HCT116 (cell line): Measurements from ENCODE around the gene SDF2L1. TPM values are rescaled to one million over a fixed set of nuclear protein-coding genes. Genes with fewer than 3 reads are reported as not detected.

ENCODE experiments used
- ATAC-seq: fragments of 200-7000 bp; cut with Tn5 transposase; 2 replicates; pipeline ENCODE4 v1.9.1; 2020; ENCODE audit warnings: mild to moderate bottlenecking, moderate library complexity
- BruUV-seq: library from RNA; stranded (reverse); fragments of 400-500 nt; replicated peaks from 2 replicates; lab custom pipeline; 2021; lab: Mats Ljungman, UMichigan
- CTCF ChIA-PET: fragments of 300-600 bp; sonication (Branson Sonifier 250); formaldehyde crosslinking; loops from one replicate; lab custom pipeline; 2021; ENCODE audit warnings: antibody characterized with exemption; lab: Charles Lee
- POLR2A ChIA-PET: fragments of 300-600, 350-600 bp; sonication (Branson Sonifier 250); formaldehyde crosslinking; loops from one replicate; lab custom pipeline; 2021; ENCODE audit warnings: antibody characterized with exemption; lab: Charles Lee
- RAD21 ChIA-PET, 2 experiments: fragments of 300-600 bp; sonication (Branson Sonifier 250); formaldehyde crosslinking; loops; one replicate each; lab custom pipeline; 2023; ENCODE audit warnings: low total read pairs in 2 of 2; ENCODE audit not compliant: uncharacterized antibody in 2 of 2, unreplicated experiment in 2 of 2, low non-redundant PET in 1 of 2; lab: Charles Lee
- DNase-seq: peaks from one replicate; pipeline ENCODE4 v3.0.0-alpha.2; 2010; ENCODE audit warnings: low read depth, low spot score
- H2AFZ ChIP-seq: fragments of 200-600 bp; shearing (Covaris generic), sonication (generic); 2 replicates; pipeline ENCODE4 v1.6.1; 2017; ENCODE audit warnings: low read depth, mixed run types, mixed read lengths, antibody characterized with exemption, low read length; ENCODE audit not compliant: poor library complexity, severe bottlenecking
- H3K27ac ChIP-seq: 2 replicates; pipeline ENCODE4 v1.5.1; 2012; ENCODE audit warnings: low read depth, low read length
- H3K27me3 ChIP-seq: fragments of 200-600 bp; sonication (generic); 2 replicates; pipeline ENCODE4 v1.6.1; 2016; ENCODE audit warnings: mixed run types, low read length, mixed read lengths; ENCODE audit not compliant: insufficient read depth
- H3K36me3 ChIP-seq, 2 experiments: fragments of 200-500 bp in 1 of 2; fragments of 200-600 bp in 1 of 2; sonication (Bioruptor generic) in 1 of 2; sonication (generic) in 1 of 2; 2 replicates each; pipeline versions ENCODE4 v1.5.1 to v1.6.1; 2014 to 2016; ENCODE audit warnings: low read length in 2 of 2, inconsistent platforms in 1 of 2, mixed read lengths in 1 of 2, mixed run types in 1 of 2; ENCODE audit not compliant: insufficient read depth in 2 of 2, control insufficient read depth in 1 of 2
- H3K4me1 ChIP-seq, 2 experiments: fragments of 200-600 bp in 1 of 2; sonication (generic) in 1 of 2; 2 replicates each; pipeline versions ENCODE4 v1.5.1 to v1.6.1; 2012 to 2017; ENCODE audit warnings: low read length in 2 of 2, inconsistent platforms in 1 of 2, mild to moderate bottlenecking in 1 of 2, mixed read lengths in 1 of 2, mixed run types in 1 of 2, moderate library complexity in 1 of 2; ENCODE audit not compliant: insufficient read depth in 2 of 2, control insufficient read depth in 1 of 2
- H3K4me2 ChIP-seq: fragments of 200-600 bp; sonication (generic); 2 replicates; pipeline ENCODE4 v1.6.1; 2017; ENCODE audit warnings: mixed run types, low read length, mixed read lengths
- H3K4me3 ChIP-seq, 2 experiments: fragments of 200-600 bp in 1 of 2; sonication (generic) in 1 of 2; replicated peaks in 1 of 2; 2 replicates each; pipeline ENCODE4 v1.5.1; 2011 to 2016; ENCODE audit warnings: low read length in 2 of 2, control low read depth in 1 of 2, low read depth in 1 of 2, mild to moderate bottlenecking in 1 of 2, mixed read lengths in 1 of 2, mixed run types in 1 of 2
- H3K79me2 ChIP-seq: fragments of 200-600 bp; sonication (generic); 2 replicates; pipeline ENCODE4 v1.6.1; 2017; ENCODE audit warnings: mild to moderate bottlenecking, mixed run types, low read length, moderate library complexity, mixed read lengths; ENCODE audit not compliant: insufficient read depth
- H3K9ac ChIP-seq: fragments of 200-600 bp; sonication (generic); 2 replicates; pipeline ENCODE4 v1.6.1; 2016; ENCODE audit warnings: low read length, mixed read lengths
- H3K9me2 ChIP-seq: fragments of 200-600 bp; sonication (generic), shearing (Covaris generic); 2 replicates; pipeline ENCODE4 v1.6.1; 2017; ENCODE audit warnings: mixed run types, mild to moderate bottlenecking, moderate library complexity; ENCODE audit not compliant: insufficient read depth
- H3K9me3 ChIP-seq, 2 experiments: fragments of 200-500 bp in 1 of 2; fragments of 200-600 bp in 1 of 2; sonication (Bioruptor generic) in 1 of 2; sonication (generic) in 1 of 2; 2 replicates each; pipeline ENCODE4 v1.6.1; 2014 to 2017; ENCODE audit warnings: low read length in 2 of 2, mixed read lengths in 2 of 2, inconsistent platforms in 1 of 2, low read depth in 1 of 2, mild to moderate bottlenecking in 1 of 2, mixed run types in 1 of 2, moderate library complexity in 1 of 2; ENCODE audit not compliant: control insufficient read depth in 1 of 2, insufficient read depth in 1 of 2
- H4K20me1 ChIP-seq: fragments of 200-600 bp; sonication (generic), shearing (Covaris generic); 2 replicates; pipeline ENCODE4 v1.6.1; 2017; ENCODE audit warnings: mixed run types, mild to moderate bottlenecking, moderate library complexity; ENCODE audit not compliant: insufficient read depth
- CBX3 ChIP-seq: IDR thresholded peaks from 2 replicates; pipeline ENCODE4 v1.6.1; 2012; ENCODE audit warnings: low read depth
- CEBPB ChIP-seq: IDR thresholded peaks from 2 replicates; pipeline ENCODE4 v1.6.1; 2012; ENCODE audit warnings: low read depth
- EGR1 ChIP-seq: IDR thresholded peaks from 2 replicates; pipeline ENCODE4 v1.6.1; 2012; ENCODE audit warnings: low read depth
- FOSL1 ChIP-seq: IDR thresholded peaks from 2 replicates; pipeline ENCODE4 v1.6.1; 2012; ENCODE audit warnings: low read depth
- RAD21 ChIP-seq: IDR thresholded peaks from 2 replicates; pipeline ENCODE4 v1.6.1; 2012; ENCODE audit warnings: low read depth, mild to moderate bottlenecking
- SIN3A ChIP-seq: IDR thresholded peaks from 2 replicates; pipeline ENCODE4 v1.6.1; 2012; ENCODE audit warnings: low read depth
- SRF ChIP-seq: IDR thresholded peaks from 2 replicates; pipeline ENCODE4 v1.6.1; 2012; ENCODE audit warnings: low read depth
- TCF7L2 ChIP-seq: IDR thresholded peaks from 2 replicates; pipeline ENCODE4 v1.7.0; 2011; ENCODE audit warnings: borderline replicate concordance, inconsistent platforms; ENCODE audit not compliant: insufficient read depth, insufficient read length; ENCODE audit errors: extremely low read depth
- ZFX ChIP-seq: fragments of 450-650 bp; IDR thresholded peaks from 2 replicates; pipeline ENCODE4 v1.6.1; 2017
- ZNF274 ChIP-seq: fragments of 200-500 bp; sonication (Bioruptor generic); IDR thresholded peaks from 2 replicates; pipeline ENCODE4 v1.6.1; 2014; ENCODE audit warnings: mild to moderate bottlenecking, low read depth, low read length, inconsistent platforms
- intact Hi-C: fragments of 100-400 bp; cut with micrococcal nuclease; formaldehyde crosslinking; loops from 2 replicates; pipeline ENCODE4 v1.10.0; 2022
- total RNA-seq: library from RNA; stranded (reverse); gene quantifications from one replicate; pipeline ENCODE4 v1.2.1, GENCODE V29; 2021; ENCODE audit not compliant: unreplicated experiment
- TF ChIP-seq, protein P1 (sequence below): IDR thresholded peaks from 2 replicates; pipeline ENCODE4 v1.6.1; 2012; ENCODE audit warnings: low read depth
- TF ChIP-seq, protein P2 (sequence below): IDR thresholded peaks from 2 replicates; pipeline ENCODE4 v1.6.1; 2012
- TF ChIP-seq, protein P3 (sequence below): IDR thresholded peaks from 2 replicates; pipeline ENCODE4 v1.6.1; 2012
- TF ChIP-seq, protein P4 (sequence below), 3 experiments: fragments of 200-600 bp in 1 of 3; sonication (generic) in 1 of 3; IDR thresholded peaks in 2 of 3; conservative IDR thresholded peaks in 1 of 3; 2 replicates each; pipeline ENCODE4 v1.5.1; 2012 to 2017; ENCODE audit warnings: low read depth in 2 of 3, low read length in 2 of 3, antibody characterized with exemption in 1 of 3, borderline replicate concordance in 1 of 3, control low read depth in 1 of 3, mild to moderate bottlenecking in 1 of 3, mixed read lengths in 1 of 3, mixed run types in 1 of 3, moderate library complexity in 1 of 3; ENCODE audit not compliant: insufficient read depth in 1 of 3
- TF ChIP-seq, protein P5 (sequence below): IDR thresholded peaks from 2 replicates; pipeline ENCODE4 v1.6.1; 2011; ENCODE audit warnings: mild to moderate bottlenecking, low read length, moderate library complexity; ENCODE audit not compliant: insufficient replicate concordance; ENCODE audit errors: extremely low read depth

Gene SDF2L1
- total RNA-seq, 1 experiment from 2014 or later, result 86.2 TPM

GRCh38 chr22:21612858-21613257 lies 29.2 kb upstream of the SDF2L1 start (continued):
- TF ChIP-seq, protein P1, sequence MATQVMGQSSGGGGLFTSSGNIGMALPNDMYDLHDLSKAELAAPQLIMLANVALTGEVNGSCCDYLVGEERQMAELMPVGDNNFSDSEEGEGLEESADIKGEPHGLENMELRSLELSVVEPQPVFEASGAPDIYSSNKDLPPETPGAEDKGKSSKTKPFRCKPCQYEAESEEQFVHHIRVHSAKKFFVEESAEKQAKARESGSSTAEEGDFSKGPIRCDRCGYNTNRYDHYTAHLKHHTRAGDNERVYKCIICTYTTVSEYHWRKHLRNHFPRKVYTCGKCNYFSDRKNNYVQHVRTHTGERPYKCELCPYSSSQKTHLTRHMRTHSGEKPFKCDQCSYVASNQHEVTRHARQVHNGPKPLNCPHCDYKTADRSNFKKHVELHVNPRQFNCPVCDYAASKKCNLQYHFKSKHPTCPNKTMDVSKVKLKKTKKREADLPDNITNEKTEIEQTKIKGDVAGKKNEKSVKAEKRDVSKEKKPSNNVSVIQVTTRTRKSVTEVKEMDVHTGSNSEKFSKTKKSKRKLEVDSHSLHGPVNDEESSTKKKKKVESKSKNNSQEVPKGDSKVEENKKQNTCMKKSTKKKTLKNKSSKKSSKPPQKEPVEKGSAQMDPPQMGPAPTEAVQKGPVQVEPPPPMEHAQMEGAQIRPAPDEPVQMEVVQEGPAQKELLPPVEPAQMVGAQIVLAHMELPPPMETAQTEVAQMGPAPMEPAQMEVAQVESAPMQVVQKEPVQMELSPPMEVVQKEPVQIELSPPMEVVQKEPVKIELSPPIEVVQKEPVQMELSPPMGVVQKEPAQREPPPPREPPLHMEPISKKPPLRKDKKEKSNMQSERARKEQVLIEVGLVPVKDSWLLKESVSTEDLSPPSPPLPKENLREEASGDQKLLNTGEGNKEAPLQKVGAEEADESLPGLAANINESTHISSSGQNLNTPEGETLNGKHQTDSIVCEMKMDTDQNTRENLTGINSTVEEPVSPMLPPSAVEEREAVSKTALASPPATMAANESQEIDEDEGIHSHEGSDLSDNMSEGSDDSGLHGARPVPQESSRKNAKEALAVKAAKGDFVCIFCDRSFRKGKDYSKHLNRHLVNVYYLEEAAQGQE, result no peak
- TF ChIP-seq, protein P2, sequence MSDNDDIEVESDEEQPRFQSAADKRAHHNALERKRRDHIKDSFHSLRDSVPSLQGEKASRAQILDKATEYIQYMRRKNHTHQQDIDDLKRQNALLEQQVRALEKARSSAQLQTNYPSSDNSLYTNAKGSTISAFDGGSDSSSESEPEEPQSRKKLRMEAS, result no peak
- no peak for TF ChIP-seq SRF

DNA sequence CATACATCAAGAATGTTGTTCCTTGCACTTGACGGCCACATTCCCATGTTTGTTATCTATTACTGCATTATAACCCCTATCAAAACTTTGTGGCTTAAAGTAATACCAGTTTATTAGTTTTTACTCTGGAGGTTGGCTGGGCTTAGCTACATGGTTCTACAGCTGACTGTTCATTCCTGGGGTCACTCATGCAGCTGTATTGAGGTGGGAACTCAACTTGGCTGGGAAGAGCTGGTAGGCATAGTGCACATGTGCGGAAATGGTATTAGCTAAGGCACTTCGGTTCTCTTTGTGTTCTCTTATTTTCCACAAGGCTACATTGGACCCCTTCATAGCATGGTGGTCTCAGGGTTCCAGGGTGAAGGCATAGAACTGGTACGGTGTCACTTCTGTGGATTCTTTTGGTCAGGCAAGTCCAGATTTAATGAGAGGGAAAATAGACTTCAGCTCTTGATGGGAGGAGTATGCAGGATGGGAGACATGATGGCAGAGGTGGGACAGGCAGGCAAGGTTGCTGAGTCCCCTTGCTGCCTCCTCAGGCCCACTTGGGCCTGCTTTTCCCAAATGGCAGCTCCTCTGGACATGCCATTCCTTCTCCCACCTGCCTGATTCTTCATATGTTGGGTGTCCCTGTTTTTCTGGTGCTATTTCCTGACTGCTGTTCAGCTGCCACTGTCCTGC lies 28.4 kb upstream of the SDF2L1 start:
- Histone ChIP-seq H2AFZ (no peak overlapping the region), H3K27me3 (no peaks in the 10 kb centered on the region), H4K20me1 (peaks cover 14% of the 10 kb centered on the region; the same call in 1 of the 2 replicates), H3K9me3 (no peaks in the 10 kb centered on the region), H3K4me2 (no peak overlapping the region), H3K9ac (no peak overlapping the region), H3K36me3 (peaks cover 13 to 31% of the 10 kb centered on the region in 2 experiments), H3K4me3 (no peak overlapping the region), H3K27ac (no peak overlapping the region), H3K9me2 (no peaks in the 10 kb centered on the region), H3K4me1 (peaks cover 0 to under 1% of the 10 kb centered on the region in 2 experiments; a peak in 2 of 4 replicates), H3K79me2 (peaks cover 93% of the 10 kb centered on the region)
- CTCF ChIA-PET, result interaction anchor here (0.6 kb wide), 1 partner anchor 17 kb away, joined by 3 read pairs; no protein-coding TSS in a partner anchor
- BruUV-seq, result no TSS peak
- intact Hi-C loops, result no loop called here
- no peak for ATAC-seq
- RAD21 ChIA-PET, result interaction anchor here in 1 of 2 experiments (0.7 kb wide), 1 partner anchor 549 kb away, joined by 4 read pairs; no protein-coding TSS in a partner anchor
- no peak for DNase-seq
- POLR2A ChIA-PET, result interaction anchor here (0.8 to 1.0 kb wide), 2 partner anchors 15 to 27 kb away, joined by 3 read pairs; no protein-coding TSS in a partner anchor
- no peak for TF ChIP-seq ZNF274
- TF ChIP-seq CBX3, result no peak
- no peak for TF ChIP-seq SIN3A
- TF ChIP-seq EGR1, result no peak
- no peak for TF ChIP-seq CEBPB
- TF ChIP-seq, protein P3, sequence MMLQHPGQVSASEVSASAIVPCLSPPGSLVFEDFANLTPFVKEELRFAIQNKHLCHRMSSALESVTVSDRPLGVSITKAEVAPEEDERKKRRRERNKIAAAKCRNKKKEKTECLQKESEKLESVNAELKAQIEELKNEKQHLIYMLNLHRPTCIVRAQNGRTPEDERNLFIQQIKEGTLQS, result no peak
- TF ChIP-seq, protein P4, sequence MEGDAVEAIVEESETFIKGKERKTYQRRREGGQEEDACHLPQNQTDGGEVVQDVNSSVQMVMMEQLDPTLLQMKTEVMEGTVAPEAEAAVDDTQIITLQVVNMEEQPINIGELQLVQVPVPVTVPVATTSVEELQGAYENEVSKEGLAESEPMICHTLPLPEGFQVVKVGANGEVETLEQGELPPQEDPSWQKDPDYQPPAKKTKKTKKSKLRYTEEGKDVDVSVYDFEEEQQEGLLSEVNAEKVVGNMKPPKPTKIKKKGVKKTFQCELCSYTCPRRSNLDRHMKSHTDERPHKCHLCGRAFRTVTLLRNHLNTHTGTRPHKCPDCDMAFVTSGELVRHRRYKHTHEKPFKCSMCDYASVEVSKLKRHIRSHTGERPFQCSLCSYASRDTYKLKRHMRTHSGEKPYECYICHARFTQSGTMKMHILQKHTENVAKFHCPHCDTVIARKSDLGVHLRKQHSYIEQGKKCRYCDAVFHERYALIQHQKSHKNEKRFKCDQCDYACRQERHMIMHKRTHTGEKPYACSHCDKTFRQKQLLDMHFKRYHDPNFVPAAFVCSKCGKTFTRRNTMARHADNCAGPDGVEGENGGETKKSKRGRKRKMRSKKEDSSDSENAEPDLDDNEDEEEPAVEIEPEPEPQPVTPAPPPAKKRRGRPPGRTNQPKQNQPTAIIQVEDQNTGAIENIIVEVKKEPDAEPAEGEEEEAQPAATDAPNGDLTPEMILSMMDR (IDR thresholded peaks at IDR 0.05 in 2 of 3, conservative IDR thresholded peaks at IDR 0.05 in 1 of 3; ENCODE audit: borderline replicate concordance in 1 of 3, insufficient read depth in 1 of 3, low read depth in 2 of 3, low read length in 2 of 3), result no peak
- no peak for TF ChIP-seq TCF7L2
- no peak for TF ChIP-seq FOSL1
- no peak for TF ChIP-seq SRF
- no peak for TF ChIP-seq RAD21
- TF ChIP-seq, protein P5, sequence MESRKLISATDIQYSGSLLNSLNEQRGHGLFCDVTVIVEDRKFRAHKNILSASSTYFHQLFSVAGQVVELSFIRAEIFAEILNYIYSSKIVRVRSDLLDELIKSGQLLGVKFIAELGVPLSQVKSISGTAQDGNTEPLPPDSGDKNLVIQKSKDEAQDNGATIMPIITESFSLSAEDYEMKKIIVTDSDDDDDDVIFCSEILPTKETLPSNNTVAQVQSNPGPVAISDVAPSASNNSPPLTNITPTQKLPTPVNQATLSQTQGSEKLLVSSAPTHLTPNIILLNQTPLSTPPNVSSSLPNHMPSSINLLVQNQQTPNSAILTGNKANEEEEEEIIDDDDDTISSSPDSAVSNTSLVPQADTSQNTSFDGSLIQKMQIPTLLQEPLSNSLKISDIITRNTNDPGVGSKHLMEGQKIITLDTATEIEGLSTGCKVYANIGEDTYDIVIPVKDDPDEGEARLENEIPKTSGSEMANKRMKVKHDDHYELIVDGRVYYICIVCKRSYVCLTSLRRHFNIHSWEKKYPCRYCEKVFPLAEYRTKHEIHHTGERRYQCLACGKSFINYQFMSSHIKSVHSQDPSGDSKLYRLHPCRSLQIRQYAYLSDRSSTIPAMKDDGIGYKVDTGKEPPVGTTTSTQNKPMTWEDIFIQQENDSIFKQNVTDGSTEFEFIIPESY, result no peak
- TF ChIP-seq ZFX, result no peak
